Measurements from ENCODE around the gene AMH. TPM values are rescaled to one million over a fixed set of nuclear protein-coding genes. Genes with fewer than 3 reads are reported as not detected.

The AMH gene
- total RNA-seq, 1 experiment from 2014 or later, result 11.2 TPM

GRCh38 chr19:2239771-2240770 is 9.1 kb upstream of the AMH start:
- H3K27me3 Mint-ChIP-seq (ENCODE audit: low read depth), result peaks cover 5% of the 10 kb centered on the region; the same call in 1 of the 2 replicates
- no peak for ATAC-seq
- TF ChIP-seq ZNF425 (CRISPR knock-in tag; conservative IDR thresholded peaks at IDR 0.05) (no peak), TP53 (CRISPR knock-in tag; IDR thresholded peaks at IDR 0.05) (no peak), CREM (CRISPR knock-in tag; IDR thresholded peaks at IDR 0.05) (no peak), CBFB (CRISPR knock-in tag; IDR thresholded peaks at IDR 0.05; ENCODE audit: low read depth) (no peak), NR3C1 (CRISPR knock-in tag; conservative IDR thresholded peaks at IDR 0.05; ENCODE audit: low read depth) (no peak), PRDM15 (CRISPR knock-in tag; IDR thresholded peaks at IDR 0.05) (no peak), ESRRA (CRISPR knock-in tag; IDR thresholded peaks at IDR 0.05; ENCODE audit: borderline replicate concordance) (no peak), ZSCAN18 (CRISPR knock-in tag; IDR thresholded peaks at IDR 0.05) (no peak), TCF7 (CRISPR knock-in tag; IDR thresholded peaks at IDR 0.05; ENCODE audit: low read depth) (no peak), ZNF138 (CRISPR knock-in tag; conservative IDR thresholded peaks at IDR 0.05) (no peak), FOXP1 (CRISPR knock-in tag; IDR thresholded peaks at IDR 0.05; ENCODE audit: borderline replicate concordance) (no peak), ZNF396 (CRISPR knock-in tag; IDR thresholded peaks at IDR 0.05; ENCODE audit: borderline replicate concordance) (no peak), ATF1 (CRISPR knock-in tag; IDR thresholded peaks at IDR 0.05) (no peak), ATF6 (CRISPR knock-in tag; IDR thresholded peaks at IDR 0.05) (no peak), JUN (CRISPR knock-in tag; IDR thresholded peaks at IDR 0.05) (no peak), KAT7 (CRISPR knock-in tag; IDR thresholded peaks at IDR 0.05; ENCODE audit: borderline replicate concordance) (no peak)
- peak overlapping the region; percentile 93 for H3K4me3 Mint-ChIP-seq
- ChIA-PET POLR2A (interaction anchor here (0.7 to 1.5 kb wide), 4 partner anchors 13 to 76 kb away, joined by 3 to 4 read pairs (median 4); no protein-coding TSS in a partner anchor), CTCF (interaction anchor here (0.6 to 4.7 kb wide), 11 partner anchors 11 to 996 kb away, joined by 3 to 65 read pairs (median 7); partner anchors contain the start of gene AMH)
- no peaks in the 10 kb centered on the region for H3K9me3 Mint-ChIP-seq
- H3K36me3 Mint-ChIP-seq, result peaks cover 24% of the 10 kb centered on the region
- DNase-seq (ENCODE audit: low spot score), result no peak
- peaks cover 40% of the 10 kb centered on the region for H3K4me1 Mint-ChIP-seq
- H3K27ac Mint-ChIP-seq, result peak overlapping the region; percentile 91

All from WTC11 (cell line).